Measurements from ENCODE around the gene PTK7. TPM values are rescaled to one million over a fixed set of nuclear protein-coding genes. Genes with fewer than 3 reads are reported as not detected.
"Not testable (repeated sequence)": the region's sequence is repeated elsewhere in the genome, so short reads cannot be mapped to it uniquely, and the experiment has no call there.

The PTK7 gene
- total and polyA plus RNA-seq, 2 experiments from 2014 or later, result 46.1 to 147 TPM

DNA sequence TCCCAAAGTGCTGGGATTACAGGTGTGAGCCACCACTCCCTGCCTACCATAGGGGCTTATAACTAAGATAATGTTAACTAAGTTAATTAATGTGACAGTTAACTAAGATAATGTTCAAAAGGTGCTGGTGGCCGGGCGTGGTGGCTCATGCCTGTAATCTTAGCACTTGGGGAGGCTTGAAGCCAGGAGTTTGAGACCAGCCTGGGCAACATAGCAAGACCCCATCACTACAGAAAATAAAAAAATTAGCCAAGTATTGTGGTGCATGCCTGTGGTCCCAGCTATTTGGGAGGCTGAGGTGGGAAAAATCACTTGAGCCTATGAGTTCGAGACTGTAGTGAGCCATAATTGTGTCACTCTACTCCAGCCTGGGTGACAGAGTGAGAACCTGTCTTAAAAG lies 62.2 kb downstream of the PTK7 start (continued):
- TF ChIP-seq, protein P1, sequence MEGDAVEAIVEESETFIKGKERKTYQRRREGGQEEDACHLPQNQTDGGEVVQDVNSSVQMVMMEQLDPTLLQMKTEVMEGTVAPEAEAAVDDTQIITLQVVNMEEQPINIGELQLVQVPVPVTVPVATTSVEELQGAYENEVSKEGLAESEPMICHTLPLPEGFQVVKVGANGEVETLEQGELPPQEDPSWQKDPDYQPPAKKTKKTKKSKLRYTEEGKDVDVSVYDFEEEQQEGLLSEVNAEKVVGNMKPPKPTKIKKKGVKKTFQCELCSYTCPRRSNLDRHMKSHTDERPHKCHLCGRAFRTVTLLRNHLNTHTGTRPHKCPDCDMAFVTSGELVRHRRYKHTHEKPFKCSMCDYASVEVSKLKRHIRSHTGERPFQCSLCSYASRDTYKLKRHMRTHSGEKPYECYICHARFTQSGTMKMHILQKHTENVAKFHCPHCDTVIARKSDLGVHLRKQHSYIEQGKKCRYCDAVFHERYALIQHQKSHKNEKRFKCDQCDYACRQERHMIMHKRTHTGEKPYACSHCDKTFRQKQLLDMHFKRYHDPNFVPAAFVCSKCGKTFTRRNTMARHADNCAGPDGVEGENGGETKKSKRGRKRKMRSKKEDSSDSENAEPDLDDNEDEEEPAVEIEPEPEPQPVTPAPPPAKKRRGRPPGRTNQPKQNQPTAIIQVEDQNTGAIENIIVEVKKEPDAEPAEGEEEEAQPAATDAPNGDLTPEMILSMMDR (conservative IDR thresholded peaks at IDR 0.05; ENCODE audit: low read depth in 2 of 2), result no peak
- no peak for TF ChIP-seq EZH2phosphoT487 (IDR thresholded peaks at IDR 0.05; ENCODE audit: unreplicated experiment)
- TF ChIP-seq POLR2AphosphoS5 (IDR thresholded peaks at IDR 0.05; ENCODE audit: low read depth), result no peak
- no peak for TF ChIP-seq JUNB (IDR thresholded peaks at IDR 0.05; ENCODE audit: unreplicated experiment)
- TF ChIP-seq, protein P2, sequence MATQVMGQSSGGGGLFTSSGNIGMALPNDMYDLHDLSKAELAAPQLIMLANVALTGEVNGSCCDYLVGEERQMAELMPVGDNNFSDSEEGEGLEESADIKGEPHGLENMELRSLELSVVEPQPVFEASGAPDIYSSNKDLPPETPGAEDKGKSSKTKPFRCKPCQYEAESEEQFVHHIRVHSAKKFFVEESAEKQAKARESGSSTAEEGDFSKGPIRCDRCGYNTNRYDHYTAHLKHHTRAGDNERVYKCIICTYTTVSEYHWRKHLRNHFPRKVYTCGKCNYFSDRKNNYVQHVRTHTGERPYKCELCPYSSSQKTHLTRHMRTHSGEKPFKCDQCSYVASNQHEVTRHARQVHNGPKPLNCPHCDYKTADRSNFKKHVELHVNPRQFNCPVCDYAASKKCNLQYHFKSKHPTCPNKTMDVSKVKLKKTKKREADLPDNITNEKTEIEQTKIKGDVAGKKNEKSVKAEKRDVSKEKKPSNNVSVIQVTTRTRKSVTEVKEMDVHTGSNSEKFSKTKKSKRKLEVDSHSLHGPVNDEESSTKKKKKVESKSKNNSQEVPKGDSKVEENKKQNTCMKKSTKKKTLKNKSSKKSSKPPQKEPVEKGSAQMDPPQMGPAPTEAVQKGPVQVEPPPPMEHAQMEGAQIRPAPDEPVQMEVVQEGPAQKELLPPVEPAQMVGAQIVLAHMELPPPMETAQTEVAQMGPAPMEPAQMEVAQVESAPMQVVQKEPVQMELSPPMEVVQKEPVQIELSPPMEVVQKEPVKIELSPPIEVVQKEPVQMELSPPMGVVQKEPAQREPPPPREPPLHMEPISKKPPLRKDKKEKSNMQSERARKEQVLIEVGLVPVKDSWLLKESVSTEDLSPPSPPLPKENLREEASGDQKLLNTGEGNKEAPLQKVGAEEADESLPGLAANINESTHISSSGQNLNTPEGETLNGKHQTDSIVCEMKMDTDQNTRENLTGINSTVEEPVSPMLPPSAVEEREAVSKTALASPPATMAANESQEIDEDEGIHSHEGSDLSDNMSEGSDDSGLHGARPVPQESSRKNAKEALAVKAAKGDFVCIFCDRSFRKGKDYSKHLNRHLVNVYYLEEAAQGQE (IDR thresholded peaks at IDR 0.05; ENCODE audit: unreplicated experiment), result no peak
- TF ChIP-seq NANOG (IDR thresholded peaks at IDR 0.05; ENCODE audit: borderline replicate concordance), result no peak

DNA sequence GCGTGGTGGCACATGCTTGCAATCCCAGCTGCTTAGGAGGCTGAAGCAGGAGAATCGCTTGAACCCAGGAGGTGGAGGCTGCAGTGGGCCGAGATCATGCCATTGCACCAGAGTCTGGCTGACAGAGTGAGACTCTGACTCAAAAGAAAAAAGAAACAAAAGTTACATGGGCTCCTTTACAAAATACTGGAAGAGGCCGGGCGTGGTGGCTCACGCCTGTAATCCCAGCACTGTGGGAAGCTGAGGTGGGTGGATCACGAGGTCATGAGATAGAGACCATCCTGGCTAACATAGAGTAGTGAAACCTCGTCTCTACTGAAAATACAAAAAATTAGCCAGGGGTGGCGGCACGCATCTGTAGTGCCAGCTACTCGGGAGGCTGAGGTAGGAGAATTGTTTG lies 63.9 kb downstream of the PTK7 start:
- not testable (repeated sequence) for H3K4me2 ChIP-seq; ATAC-seq; H2AFZ ChIP-seq; H3K36me3 Mint-ChIP-seq (ENCODE audit: low read depth); H3K36me3 ChIP-seq (ENCODE audit: insufficient read depth); H3K4me3 Mint-ChIP-seq; H4K20me1 ChIP-seq (replicated peaks; ENCODE audit: insufficient read depth); H3K4me1 ChIP-seq (ENCODE audit: insufficient read depth); H3K9me2 ChIP-seq (ENCODE audit: insufficient read depth); H3K27me3 ChIP-seq (ENCODE audit: insufficient read depth); H3K79me2 ChIP-seq (replicated peaks; ENCODE audit: insufficient read depth); H3K27ac ChIP-seq (ENCODE audit: low read depth); DNase-seq (ENCODE audit: low spot score); H3K27ac Mint-ChIP-seq; H3K9me3 Mint-ChIP-seq; H3F3A ChIP-seq (replicated peaks; ENCODE audit: low read depth); H3K4me3 ChIP-seq
- H3K27me3 Mint-ChIP-seq (ENCODE audit: insufficient read depth, low read depth, poor library complexity), result peaks cover 18% of the 10 kb centered on the region
- peaks cover 23% of the 10 kb centered on the region for H3K4me1 Mint-ChIP-seq

DNA sequence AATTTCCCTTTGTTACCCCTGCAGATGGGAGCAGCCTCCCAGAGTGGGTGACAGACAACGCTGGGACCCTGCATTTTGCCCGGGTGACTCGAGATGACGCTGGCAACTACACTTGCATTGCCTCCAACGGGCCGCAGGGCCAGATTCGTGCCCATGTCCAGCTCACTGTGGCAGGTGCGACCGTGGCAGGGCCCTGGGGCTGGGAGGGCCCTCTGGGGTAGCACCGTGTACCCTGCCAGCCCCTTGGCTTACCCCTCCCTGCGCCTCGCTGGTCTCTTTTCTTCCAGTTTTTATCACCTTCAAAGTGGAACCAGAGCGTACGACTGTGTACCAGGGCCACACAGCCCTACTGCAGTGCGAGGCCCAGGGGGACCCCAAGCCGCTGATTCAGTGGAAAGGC lies 65.5 kb downstream of the PTK7 start:
- DNase-seq (ENCODE audit: low spot score) (no peak), ATAC-seq (no peak)
- H4K20me1 ChIP-seq (replicated peaks; ENCODE audit: insufficient read depth), result no peaks in the 10 kb centered on the region; the same call in 1 of the 2 replicates
- H3K4me1 ChIP-seq (ENCODE audit: insufficient read depth), result peaks cover 9% of the 10 kb centered on the region; the same call in 1 of the 2 replicates
- H3K27ac ChIP-seq (ENCODE audit: low read depth), result no peak overlapping the region
- H3K36me3 Mint-ChIP-seq (ENCODE audit: low read depth), result peaks cover 17% of the 10 kb centered on the region
- H3K9me2 ChIP-seq (ENCODE audit: insufficient read depth), result no peaks in the 10 kb centered on the region
- peaks cover 23% of the 10 kb centered on the region for H3K4me1 Mint-ChIP-seq
- no peaks in the 10 kb centered on the region for H3K79me2 ChIP-seq (replicated peaks; ENCODE audit: insufficient read depth)
- H3K27me3 Mint-ChIP-seq (ENCODE audit: insufficient read depth, low read depth, poor library complexity), result peaks cover 19% of the 10 kb centered on the region
- H3K4me3 Mint-ChIP-seq, result no peak overlapping the region
- no peak overlapping the region for H3K4me3 ChIP-seq
- no peak overlapping the region for H2AFZ ChIP-seq
- H3F3A ChIP-seq (replicated peaks; ENCODE audit: low read depth), result no peaks in the 10 kb centered on the region
- H3K9me3 Mint-ChIP-seq, result no peaks in the 10 kb centered on the region
- H3K36me3 ChIP-seq (ENCODE audit: insufficient read depth), result no peaks in the 10 kb centered on the region; the same call in 1 of the 2 replicates
- H3K4me2 ChIP-seq, result no peak overlapping the region
- H3K27ac Mint-ChIP-seq, result no peak overlapping the region
- H3K27me3 ChIP-seq (ENCODE audit: insufficient read depth), result no peaks in the 10 kb centered on the region
- TF ChIP-seq, protein P3, sequence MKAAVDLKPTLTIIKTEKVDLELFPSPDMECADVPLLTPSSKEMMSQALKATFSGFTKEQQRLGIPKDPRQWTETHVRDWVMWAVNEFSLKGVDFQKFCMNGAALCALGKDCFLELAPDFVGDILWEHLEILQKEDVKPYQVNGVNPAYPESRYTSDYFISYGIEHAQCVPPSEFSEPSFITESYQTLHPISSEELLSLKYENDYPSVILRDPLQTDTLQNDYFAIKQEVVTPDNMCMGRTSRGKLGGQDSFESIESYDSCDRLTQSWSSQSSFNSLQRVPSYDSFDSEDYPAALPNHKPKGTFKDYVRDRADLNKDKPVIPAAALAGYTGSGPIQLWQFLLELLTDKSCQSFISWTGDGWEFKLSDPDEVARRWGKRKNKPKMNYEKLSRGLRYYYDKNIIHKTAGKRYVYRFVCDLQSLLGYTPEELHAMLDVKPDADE (IDR thresholded peaks at IDR 0.05), result no peak
- TF ChIP-seq, protein P2 (IDR thresholded peaks at IDR 0.05; ENCODE audit: unreplicated experiment), result no peak
- TF ChIP-seq EZH2phosphoT487 (IDR thresholded peaks at IDR 0.05; ENCODE audit: unreplicated experiment), result no peak

Data from GM23338 (cell line).